Adrenal gland (tissue), 5 donors: Measurements from ENCODE around the gene ZNF366.

ENCODE experiments used
- POLR2A ChIP-seq, 2 donors: fragments of 450-650 bp; IDR thresholded peaks; one replicate each; pipeline ENCODE4 v1.6.1; 2017; ENCODE audit warnings: antibody characterized with exemption in 2 of 2, mild to moderate bottlenecking in 2 of 2, moderate library complexity in 1 of 2
- TF ChIP-seq, protein P1 (sequence below), 6 experiments: fragments of 450-650 bp in 4 of 6; fragments of 200-600 bp in 2 of 6; sonication (generic) in 1 of 6; IDR thresholded peaks; 1 replicate in 5 of 6; 2 replicates in 1 of 6; pipeline versions ENCODE4 v1.5.1 to v1.8.0; 2016 to 2021; ENCODE audit warnings: antibody characterized with exemption in 6 of 6, mild to moderate bottlenecking in 2 of 6, moderate library complexity in 1 of 6
- donor health status: DM: no; HTN: no; CAD: no.

- TF ChIP-seq, protein P1, sequence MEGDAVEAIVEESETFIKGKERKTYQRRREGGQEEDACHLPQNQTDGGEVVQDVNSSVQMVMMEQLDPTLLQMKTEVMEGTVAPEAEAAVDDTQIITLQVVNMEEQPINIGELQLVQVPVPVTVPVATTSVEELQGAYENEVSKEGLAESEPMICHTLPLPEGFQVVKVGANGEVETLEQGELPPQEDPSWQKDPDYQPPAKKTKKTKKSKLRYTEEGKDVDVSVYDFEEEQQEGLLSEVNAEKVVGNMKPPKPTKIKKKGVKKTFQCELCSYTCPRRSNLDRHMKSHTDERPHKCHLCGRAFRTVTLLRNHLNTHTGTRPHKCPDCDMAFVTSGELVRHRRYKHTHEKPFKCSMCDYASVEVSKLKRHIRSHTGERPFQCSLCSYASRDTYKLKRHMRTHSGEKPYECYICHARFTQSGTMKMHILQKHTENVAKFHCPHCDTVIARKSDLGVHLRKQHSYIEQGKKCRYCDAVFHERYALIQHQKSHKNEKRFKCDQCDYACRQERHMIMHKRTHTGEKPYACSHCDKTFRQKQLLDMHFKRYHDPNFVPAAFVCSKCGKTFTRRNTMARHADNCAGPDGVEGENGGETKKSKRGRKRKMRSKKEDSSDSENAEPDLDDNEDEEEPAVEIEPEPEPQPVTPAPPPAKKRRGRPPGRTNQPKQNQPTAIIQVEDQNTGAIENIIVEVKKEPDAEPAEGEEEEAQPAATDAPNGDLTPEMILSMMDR (IDR thresholded peaks at IDR 0.05), result no peak
- no peak for TF ChIP-seq POLR2A (IDR thresholded peaks at IDR 0.05)
Measured at GRCh38 chr5:72485430-72485974, 21.7 kb downstream of the ZNF366 start.
